Measurements from ENCODE around the gene ZBTB7C. TPM values are rescaled to one million over a fixed set of nuclear protein-coding genes. Genes with fewer than 3 reads are reported as not detected.

Gene ZBTB7C
- total and polyA plus RNA-seq, 2 of the 4 experiments (the other 2 are of a cell fraction), result not detected

DNA sequence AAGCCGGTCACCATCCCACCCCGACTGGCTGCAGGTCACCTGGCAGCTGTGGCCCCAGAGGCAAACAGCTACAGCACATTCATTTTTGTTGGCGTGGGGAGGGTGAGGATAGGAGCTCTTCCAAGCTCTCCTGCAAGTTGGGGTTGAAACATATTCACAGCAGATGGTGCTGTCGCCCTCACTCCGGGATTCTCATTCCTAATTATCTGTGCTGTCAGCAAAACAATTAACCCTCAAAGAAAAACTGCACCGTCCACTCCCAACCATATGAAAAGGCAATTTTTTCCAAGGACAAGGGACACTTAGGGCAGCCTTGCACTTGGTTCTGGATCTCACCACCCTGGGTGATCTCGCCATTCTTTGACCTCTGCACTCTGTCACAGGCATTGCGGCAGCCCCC is 68.6 kb downstream of the ZBTB7C start:
- Histone ChIP-seq H2BK15ac (ENCODE audit: low read depth, low read length) (no peak overlapping the region), H3K27ac (ENCODE audit: insufficient read depth, low read length) (no peak overlapping the region), H3K4ac (ENCODE audit: low read depth, low read length) (no peak overlapping the region), H3K9me1 (ENCODE audit: insufficient read depth, low read length) (no peaks in the 10 kb centered on the region), H2BK5ac (ENCODE audit: low read depth, low read length, poor library complexity, severe bottlenecking) (no peak overlapping the region), H3K56ac (ENCODE audit: extremely low read depth, insufficient read depth, low read length) (no peak overlapping the region), H2AFZ (replicated peaks; ENCODE audit: low read length, poor library complexity) (no peak overlapping the region), H3K18ac (ENCODE audit: low read depth, low read length) (no peak overlapping the region), H4K20me1 (ENCODE audit: insufficient read depth, low read length) (no peaks in the 10 kb centered on the region), H2BK20ac (ENCODE audit: low read depth, low read length) (no peak overlapping the region), H2BK120ac (ENCODE audit: low read depth, low read length) (no peak overlapping the region), H3K4me2 (ENCODE audit: low read depth, low read length) (no peak overlapping the region), H3K9me3 (ENCODE audit: control insufficient read depth, insufficient read depth, low read length) (no peaks in the 10 kb centered on the region), H3K4me1 (ENCODE audit: control insufficient read depth, insufficient read depth, low read length) (no peaks in the 10 kb centered on the region), H2AK9ac (replicated peaks; ENCODE audit: low read depth, low read length, poor library complexity) (no peak overlapping the region), H3K23ac (ENCODE audit: low read depth, low read length) (no peak overlapping the region), H3K4me3 (ENCODE audit: insufficient read depth, low read depth, low read length) (no peak overlapping the region), H4K91ac (ENCODE audit: insufficient read depth, low read depth, low read length) (no peak overlapping the region), H3K9ac (ENCODE audit: low read depth, low read length) (no peak overlapping the region), H3K14ac (replicated peaks; ENCODE audit: low read depth, low read length) (no peak overlapping the region), H4K5ac (ENCODE audit: low read depth, low read length) (no peak overlapping the region), H3K79me1 (ENCODE audit: low read depth in 1 of 2, low read length in 2 of 2) (no peaks in the 10 kb centered on the region), H4K8ac (ENCODE audit: low read depth in 2 of 2, low read length in 2 of 2) (no peak overlapping the region), H3K27me3 (ENCODE audit: control insufficient read depth, insufficient read depth, low read length) (peaks cover 35% of the 10 kb centered on the region), H3K36me3 (ENCODE audit: control insufficient read depth, insufficient read depth, low read length) (no peaks in the 10 kb centered on the region), H2AK5ac (ENCODE audit: low read depth, low read length) (no peak overlapping the region)
- CTCF ChIA-PET, result no interaction called here
- POLR2A ChIA-PET (ENCODE audit: unreplicated experiment), result no interaction called here
- 60% methylated on average over 2 of the region's 8 CpGs; no CpG with 5 or more reads in 1 of the 2 experiments for WGBS, 2 experiments (ENCODE audit: extremely low coverage in 2 of 2, insufficient read length in 1 of 2)
- ATAC-seq (ENCODE audit: low read depth), result no peak
- in situ Hi-C loops (cut with MboI; ENCODE audit: low sequenced_read_pairs), result no loop called here
- intact Hi-C loops (cut with micrococcal nuclease), result no loop called here
- no TSS peak for BruUV-seq (replicated peaks)
- dilution Hi-C loops (cut with HindIII; ENCODE audit: low sequenced_read_pairs, unreplicated experiment), result no loop called here
- no peak for DNase-seq
- TF ChIP-seq FOS (IDR thresholded peaks at IDR 0.05; ENCODE audit: low read depth, low read length), result no peak
- TF ChIP-seq RCOR1 (IDR thresholded peaks at IDR 0.05; ENCODE audit: insufficient replicate concordance, low read length), result no peak
- no peak for TF ChIP-seq BHLHE40 (IDR thresholded peaks at IDR 0.05; ENCODE audit: low read depth, low read length)
- TF ChIP-seq NFE2L2 (IDR thresholded peaks at IDR 0.05; ENCODE audit: low read depth, low read length), result no peak
- no peak for TF ChIP-seq SMC3 (IDR thresholded peaks at IDR 0.05; ENCODE audit: low read depth, low read length)
- TF ChIP-seq CEBPB (IDR thresholded peaks at IDR 0.05; ENCODE audit: low read depth, low read length), result no peak
- TF ChIP-seq CHD1 (IDR thresholded peaks at IDR 0.05; ENCODE audit: low read depth, low read length), result no peak
- TF ChIP-seq, protein P1, sequence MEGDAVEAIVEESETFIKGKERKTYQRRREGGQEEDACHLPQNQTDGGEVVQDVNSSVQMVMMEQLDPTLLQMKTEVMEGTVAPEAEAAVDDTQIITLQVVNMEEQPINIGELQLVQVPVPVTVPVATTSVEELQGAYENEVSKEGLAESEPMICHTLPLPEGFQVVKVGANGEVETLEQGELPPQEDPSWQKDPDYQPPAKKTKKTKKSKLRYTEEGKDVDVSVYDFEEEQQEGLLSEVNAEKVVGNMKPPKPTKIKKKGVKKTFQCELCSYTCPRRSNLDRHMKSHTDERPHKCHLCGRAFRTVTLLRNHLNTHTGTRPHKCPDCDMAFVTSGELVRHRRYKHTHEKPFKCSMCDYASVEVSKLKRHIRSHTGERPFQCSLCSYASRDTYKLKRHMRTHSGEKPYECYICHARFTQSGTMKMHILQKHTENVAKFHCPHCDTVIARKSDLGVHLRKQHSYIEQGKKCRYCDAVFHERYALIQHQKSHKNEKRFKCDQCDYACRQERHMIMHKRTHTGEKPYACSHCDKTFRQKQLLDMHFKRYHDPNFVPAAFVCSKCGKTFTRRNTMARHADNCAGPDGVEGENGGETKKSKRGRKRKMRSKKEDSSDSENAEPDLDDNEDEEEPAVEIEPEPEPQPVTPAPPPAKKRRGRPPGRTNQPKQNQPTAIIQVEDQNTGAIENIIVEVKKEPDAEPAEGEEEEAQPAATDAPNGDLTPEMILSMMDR (conservative IDR thresholded peaks at IDR 0.05; ENCODE audit: low read depth, low read length), result no peak
- TF ChIP-seq MAFK (IDR thresholded peaks at IDR 0.05; ENCODE audit: low read depth, low read length), result no peak
- TF ChIP-seq USF2 (IDR thresholded peaks at IDR 0.05; ENCODE audit: low read depth, low read length), result no peak
- TF ChIP-seq ELK1 (IDR thresholded peaks at IDR 0.05; ENCODE audit: borderline replicate concordance, low read depth, low read length), result no peak
- TF ChIP-seq MXI1 (IDR thresholded peaks at IDR 0.05; ENCODE audit: borderline replicate concordance, low read depth, low read length), result no peak
- no peak for TF ChIP-seq RFX5 (IDR thresholded peaks at IDR 0.05; ENCODE audit: low read depth, low read length)
- TF ChIP-seq RAD21 (IDR thresholded peaks at IDR 0.05; ENCODE audit: low read length), result no peak
- no peak for TF ChIP-seq MAZ (IDR thresholded peaks at IDR 0.05; ENCODE audit: borderline replicate concordance, low read depth, low read length)
- no peak for TF ChIP-seq POLR2A (IDR thresholded peaks at IDR 0.05; ENCODE audit: low read depth, low read length)
